ENCODE data around the gene CYB5RL. TPM values are rescaled to one million over a fixed set of nuclear protein-coding genes. Genes with fewer than 3 reads are reported as not detected.

Gene CYB5RL, protein sequence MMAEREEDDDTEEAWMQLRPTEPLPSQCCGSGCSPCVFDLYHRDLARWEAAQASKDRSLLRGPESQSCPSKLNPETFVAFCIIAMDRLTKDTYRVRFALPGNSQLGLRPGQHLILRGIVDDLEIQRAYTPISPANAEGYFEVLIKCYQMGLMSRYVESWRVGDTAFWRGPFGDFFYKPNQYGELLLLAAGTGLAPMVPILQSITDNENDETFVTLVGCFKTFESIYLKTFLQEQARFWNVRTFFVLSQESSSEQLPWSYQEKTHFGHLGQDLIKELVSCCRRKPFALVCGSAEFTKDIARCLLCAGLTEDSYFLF
- 5.6 TPM for total RNA-seq
- 1 to 10 TPM; 4.5 to 8.0 (median 5.5) TPM for polyA plus RNA-seq (ENCODE audit: insufficient read depth in 1 of 8, insufficient read length in 8 of 8, low replicate concordance in 1 of 8)
- long read RNA-seq, donor 1, result 0 reads
- long read RNA-seq, donor 2, result 0 reads
- long read RNA-seq, donor 3, result 0 reads
- long read RNA-seq, donor 4, result 0 reads
- long read RNA-seq, donor 5, result 0 reads
- long read RNA-seq, donor 6, result 0 reads
- long read RNA-seq, donor 7, result 0 reads
- long read RNA-seq, donor 8, result 0 reads
- long read RNA-seq, donor 9, result 0 reads
- long read RNA-seq, donor 10, result 0 reads
- long read RNA-seq, donor 11, result 0 reads

DNA sequence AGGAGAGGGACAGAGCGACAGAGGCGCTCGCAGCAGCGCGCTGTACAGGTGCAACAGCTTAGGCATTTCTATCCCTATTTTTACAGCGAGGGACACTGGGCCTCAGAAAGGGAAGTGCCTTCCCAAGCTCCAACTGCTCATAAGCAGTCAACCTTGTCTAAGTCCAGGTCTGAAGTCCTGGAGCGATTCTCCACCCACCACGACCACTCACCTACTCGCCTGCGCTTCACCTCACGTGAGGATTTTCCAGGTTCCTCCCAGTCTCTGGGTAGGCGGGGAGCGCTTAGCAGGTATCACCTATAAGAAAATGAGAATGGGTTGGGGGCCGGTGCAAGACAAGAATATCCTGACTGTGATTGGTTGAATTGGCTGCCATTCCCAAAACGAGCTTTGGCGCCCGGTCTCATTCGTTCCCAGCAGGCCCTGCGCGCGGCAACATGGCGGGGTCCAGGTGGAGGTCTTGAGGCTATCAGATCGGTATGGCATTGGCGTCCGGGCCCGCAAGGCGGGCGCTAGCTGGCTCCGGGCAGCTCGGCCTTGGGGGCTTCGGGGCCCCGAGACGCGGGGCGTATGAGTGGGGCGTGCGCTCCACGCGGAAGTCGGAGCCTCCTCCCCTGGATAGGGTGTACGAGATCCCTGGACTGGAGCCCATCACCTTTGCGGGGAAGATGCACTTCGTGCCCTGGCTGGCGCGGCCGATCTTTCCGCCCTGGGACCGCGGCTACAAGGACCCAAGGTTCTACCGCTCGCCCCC, at the start of gene CYB5RL, which contains the start of gene MRPL37:
CYB5RL (minus strand) TSS at position 266 of the 754 bp plus-strand sequence. CDS start 4,414 bp downstream, outside the sequence.
MRPL37 (plus strand) TSS at position 403 of the 754 bp plus-strand sequence; CDS start at position 480, 77 bp downstream.
- H3K9me3 ChIP-seq (replicated peaks; ENCODE audit: control insufficient read depth, low read depth, low read length), result no peaks in the 10 kb centered on the region
- peaks cover 18% of the 10 kb centered on the region for H3K4me1 ChIP-seq (ENCODE audit: control insufficient read depth, insufficient read depth, low read length)
- under 1% methylated on average over 44 of the region's 51 CpGs for WGBS (ENCODE audit: insufficient coverage)
- H3K27ac ChIP-seq (ENCODE audit: low read length), result peak within 1 kb of the TSS; percentile 65
- H3K36me3 ChIP-seq (ENCODE audit: control insufficient read depth, insufficient read depth, low read length), result peaks cover 16% of the 10 kb centered on the region
- H3K27me3 ChIP-seq (ENCODE audit: control insufficient read depth, insufficient read depth, low read length), result no peaks in the 10 kb centered on the region
- peak within 1 kb of the TSS; percentile 100 for H3K4me3 ChIP-seq (ENCODE audit: low read length)
- peak; percentile 99 for DNase-seq

DNA sequence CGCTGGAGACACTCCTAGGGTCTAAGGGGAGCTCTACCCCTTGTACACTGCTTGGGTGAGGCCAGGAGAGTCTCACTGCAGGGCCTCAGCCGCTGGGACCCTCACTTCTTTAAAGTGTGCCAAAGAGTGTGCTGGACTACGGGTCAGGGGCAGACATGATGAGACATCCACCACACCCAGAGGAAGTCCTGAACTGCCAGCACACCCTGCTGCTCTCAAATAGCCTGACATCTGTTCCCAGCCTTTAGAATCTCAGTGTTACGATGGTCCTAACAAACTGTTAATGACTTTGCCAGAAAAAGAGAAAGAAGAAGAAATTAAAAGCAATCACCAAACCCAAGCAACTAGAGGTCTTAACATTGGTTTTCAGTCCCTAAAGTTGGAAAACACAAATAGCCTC, 49.1 kb upstream of the CYB5RL start:
- Histone ChIP-seq H3K36me3 (ENCODE audit: control insufficient read depth, insufficient read depth, low read length) (peaks cover 47% of the 10 kb centered on the region), H3K4me1 (ENCODE audit: control insufficient read depth, insufficient read depth, low read length) (peaks cover 69% of the 10 kb centered on the region), H3K27ac (ENCODE audit: low read length) (peak overlapping the region; percentile 26), H3K9me3 (replicated peaks; ENCODE audit: control insufficient read depth, low read depth, low read length) (no peaks in the 10 kb centered on the region), H3K27me3 (ENCODE audit: control insufficient read depth, insufficient read depth, low read length) (no peaks in the 10 kb centered on the region), H3K4me3 (ENCODE audit: low read length) (no peak overlapping the region)
- DNase-seq, result peak; percentile 39
- WGBS (ENCODE audit: insufficient coverage), result 80% methylated on average over 1 of the region's 4 CpGs

- H3K36me3 ChIP-seq (ENCODE audit: control insufficient read depth, insufficient read depth, low read length), result peaks cover 50% of the 10 kb centered on the region
- H3K27ac ChIP-seq (ENCODE audit: low read length), result no peak overlapping the region
- H3K4me1 ChIP-seq (ENCODE audit: control insufficient read depth, insufficient read depth, low read length), result peaks cover 64% of the 10 kb centered on the region
- 83% methylated on average over 10 of the region's 11 CpGs for WGBS (ENCODE audit: insufficient coverage)
- H3K27me3 ChIP-seq (ENCODE audit: control insufficient read depth, insufficient read depth, low read length), result no peaks in the 10 kb centered on the region
- H3K4me3 ChIP-seq (ENCODE audit: low read length), result no peak overlapping the region
- no peaks in the 10 kb centered on the region for H3K9me3 ChIP-seq (replicated peaks; ENCODE audit: control insufficient read depth, low read depth, low read length)
- no peak for DNase-seq
These were observed 48.2 kb upstream of the CYB5RL start for GRCh38 chr1:54247863-54248515.

DNA sequence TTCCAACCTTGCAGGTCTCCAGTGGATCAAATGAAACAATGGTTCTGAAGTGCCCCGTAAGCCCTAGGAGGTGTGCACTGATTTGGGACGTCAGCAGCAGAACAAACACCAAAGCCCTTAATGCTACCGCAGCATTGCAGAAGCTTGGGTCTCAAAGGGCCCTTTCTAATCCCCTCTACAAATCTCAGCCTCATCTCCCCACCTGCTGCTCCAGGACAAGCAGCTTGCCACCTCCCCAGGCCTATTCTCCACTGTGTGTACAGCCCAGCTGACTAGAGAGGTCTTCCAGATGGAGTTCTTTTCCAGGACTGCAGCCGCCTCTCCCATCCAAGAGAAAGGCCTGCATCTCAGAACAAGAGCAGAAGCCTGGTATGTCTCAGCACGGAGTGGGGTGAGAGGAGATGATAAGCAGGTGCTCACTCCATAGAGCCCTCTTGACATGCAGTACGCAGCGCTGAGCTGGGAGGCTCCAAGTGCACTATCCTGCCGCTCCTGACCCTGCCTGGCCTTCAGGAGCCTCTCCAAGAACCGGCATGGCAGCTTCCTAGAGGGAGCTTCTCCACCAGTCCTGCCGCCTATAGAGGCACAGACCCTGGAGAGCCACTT, 46.4 kb upstream of the CYB5RL start:
- WGBS (ENCODE audit: insufficient coverage), result 59% methylated on average over 7 of the region's 10 CpGs

DNA sequence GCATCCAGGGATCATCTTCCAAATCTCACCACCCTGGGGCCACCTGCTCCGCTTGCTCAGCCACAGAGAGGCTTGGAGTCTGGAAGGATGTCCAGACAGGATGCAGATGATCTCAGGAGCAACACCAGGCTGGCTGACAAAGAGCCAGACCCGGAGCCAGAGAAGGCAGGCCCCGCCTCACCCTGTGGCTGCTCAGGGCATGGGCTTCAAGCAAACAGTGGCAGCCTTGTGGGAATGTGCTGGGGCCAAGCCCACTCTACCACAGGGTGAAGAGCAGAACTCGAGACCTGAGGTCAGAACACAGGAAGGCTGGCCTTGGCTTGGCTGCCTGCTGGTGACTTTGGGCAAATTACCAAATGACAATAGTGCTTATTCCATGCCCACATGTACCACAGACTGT, 45.7 kb upstream of the CYB5RL start:
- no peaks in the 10 kb centered on the region for H3K9me3 ChIP-seq (replicated peaks; ENCODE audit: control insufficient read depth, low read depth, low read length)
- H3K36me3 ChIP-seq (ENCODE audit: control insufficient read depth, insufficient read depth, low read length), result peaks cover 58% of the 10 kb centered on the region
- DNase-seq, result no peak
- peaks cover 47% of the 10 kb centered on the region for H3K4me1 ChIP-seq (ENCODE audit: control insufficient read depth, insufficient read depth, low read length)
- H3K27ac ChIP-seq (ENCODE audit: low read length), result no peak overlapping the region
- H3K4me3 ChIP-seq (ENCODE audit: low read length), result no peak overlapping the region
- H3K27me3 ChIP-seq (ENCODE audit: control insufficient read depth, insufficient read depth, low read length), result no peaks in the 10 kb centered on the region
- 74% methylated on average over 4 of the region's 4 CpGs for WGBS (ENCODE audit: insufficient coverage)

More for the DNA sequence above, 46.4 kb upstream of the CYB5RL start:
- H3K27me3 ChIP-seq (ENCODE audit: control insufficient read depth, insufficient read depth, low read length), result no peaks in the 10 kb centered on the region
- H3K4me1 ChIP-seq (ENCODE audit: control insufficient read depth, insufficient read depth, low read length), result peaks cover 54% of the 10 kb centered on the region
- DNase-seq, result peak; percentile 43
- H3K27ac ChIP-seq (ENCODE audit: low read length), result no peak overlapping the region
- no peak overlapping the region for H3K4me3 ChIP-seq (ENCODE audit: low read length)
- H3K9me3 ChIP-seq (replicated peaks; ENCODE audit: control insufficient read depth, low read depth, low read length), result no peaks in the 10 kb centered on the region
- peaks cover 57% of the 10 kb centered on the region for H3K36me3 ChIP-seq (ENCODE audit: control insufficient read depth, insufficient read depth, low read length)

GRCh38 chr1:54244655-54245054, 44.8 kb upstream of the CYB5RL start:
- peaks cover 41% of the 10 kb centered on the region for H3K4me1 ChIP-seq (ENCODE audit: control insufficient read depth, insufficient read depth, low read length)
- H3K27me3 ChIP-seq (ENCODE audit: control insufficient read depth, insufficient read depth, low read length), result no peaks in the 10 kb centered on the region
- H3K9me3 ChIP-seq (replicated peaks; ENCODE audit: control insufficient read depth, low read depth, low read length), result no peaks in the 10 kb centered on the region
- no peak for DNase-seq
- H3K27ac ChIP-seq (ENCODE audit: low read length), result no peak overlapping the region
- no peak overlapping the region for H3K4me3 ChIP-seq (ENCODE audit: low read length)
- H3K36me3 ChIP-seq (ENCODE audit: control insufficient read depth, insufficient read depth, low read length), result peaks cover 60% of the 10 kb centered on the region
- WGBS (ENCODE audit: insufficient coverage), result 91% methylated on average over 4 of the region's 7 CpGs

DNA sequence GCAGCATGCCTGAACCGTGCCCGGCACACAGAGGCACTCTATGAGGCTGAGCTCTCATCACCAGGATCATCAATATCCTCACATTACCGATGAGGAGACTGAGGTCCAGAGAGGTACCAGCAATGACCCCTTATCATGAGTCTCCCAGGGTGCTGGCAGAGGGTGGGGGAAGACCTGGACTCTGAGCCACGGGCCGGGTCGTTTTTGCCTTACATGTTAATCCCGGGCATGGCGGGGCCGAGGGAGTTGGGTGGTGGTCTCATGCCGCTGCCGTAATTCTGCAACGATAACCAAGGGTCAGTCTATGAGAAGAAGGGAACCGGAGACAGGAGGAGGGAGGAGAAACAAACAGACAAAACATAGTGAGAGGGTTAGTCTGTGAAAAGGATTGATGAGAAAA, 43.2 kb upstream of the CYB5RL start:
- no peak for DNase-seq
- Histone ChIP-seq H3K27me3 (ENCODE audit: control insufficient read depth, insufficient read depth, low read length) (no peaks in the 10 kb centered on the region), H3K36me3 (ENCODE audit: control insufficient read depth, insufficient read depth, low read length) (peaks cover 72% of the 10 kb centered on the region), H3K4me1 (ENCODE audit: control insufficient read depth, insufficient read depth, low read length) (peaks cover 35% of the 10 kb centered on the region), H3K4me3 (ENCODE audit: low read length) (no peak overlapping the region), H3K27ac (ENCODE audit: low read length) (no peak overlapping the region), H3K9me3 (replicated peaks; ENCODE audit: control insufficient read depth, low read depth, low read length) (no peaks in the 10 kb centered on the region)
- 86% methylated on average over 7 of the region's 13 CpGs for WGBS (ENCODE audit: insufficient coverage)

DNA sequence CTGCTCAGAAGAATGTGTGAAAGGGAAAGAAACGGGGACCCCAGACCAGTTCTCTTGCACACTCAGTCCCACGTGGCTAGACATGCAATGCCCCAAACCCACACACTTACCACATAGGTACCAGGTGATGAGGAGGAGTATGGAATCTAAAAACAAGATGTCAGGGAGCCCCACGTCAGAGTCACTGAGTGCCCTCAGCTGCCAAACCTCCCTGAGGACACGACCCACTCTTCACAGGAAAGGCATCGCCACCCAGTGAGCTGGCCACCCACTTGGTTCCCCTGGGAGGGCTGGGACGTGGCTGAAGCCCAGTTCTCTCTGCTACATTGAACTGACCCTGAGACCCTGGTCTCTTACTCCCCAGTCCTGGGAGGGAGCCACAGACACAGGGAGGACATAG, 41.5 kb upstream of the CYB5RL start:
- no CpG with 5 or more reads among the region's 6 CpGs for WGBS (ENCODE audit: insufficient coverage)
- Histone ChIP-seq H3K36me3 (ENCODE audit: control insufficient read depth, insufficient read depth, low read length) (peaks cover 76% of the 10 kb centered on the region), H3K27me3 (ENCODE audit: control insufficient read depth, insufficient read depth, low read length) (no peaks in the 10 kb centered on the region)

GRCh38 chr1:54240741-54241335, 41.0 kb upstream of the CYB5RL start:
- H3K4me1 ChIP-seq (ENCODE audit: control insufficient read depth, insufficient read depth, low read length), result peaks cover 19% of the 10 kb centered on the region
- H3K27ac ChIP-seq (ENCODE audit: low read length), result no peak overlapping the region
- no peak for DNase-seq
- H3K36me3 ChIP-seq (ENCODE audit: control insufficient read depth, insufficient read depth, low read length), result peaks cover 71% of the 10 kb centered on the region
- no peaks in the 10 kb centered on the region for H3K9me3 ChIP-seq (replicated peaks; ENCODE audit: control insufficient read depth, low read depth, low read length)
- no peak overlapping the region for H3K4me3 ChIP-seq (ENCODE audit: low read length)
- WGBS (ENCODE audit: insufficient coverage), result 80% methylated on average over 4 of the region's 12 CpGs
- H3K27me3 ChIP-seq (ENCODE audit: control insufficient read depth, insufficient read depth, low read length), result no peaks in the 10 kb centered on the region

More for the DNA sequence above, 41.5 kb upstream of the CYB5RL start:
- H3K4me3 ChIP-seq (ENCODE audit: low read length), result no peak overlapping the region
- peaks cover 23% of the 10 kb centered on the region for H3K4me1 ChIP-seq (ENCODE audit: control insufficient read depth, insufficient read depth, low read length)
- no peak overlapping the region for H3K27ac ChIP-seq (ENCODE audit: low read length)
- no peaks in the 10 kb centered on the region for H3K9me3 ChIP-seq (replicated peaks; ENCODE audit: control insufficient read depth, low read depth, low read length)
- DNase-seq, result no peak

Data from muscle of leg (tissue), 16 donors.